Psoas muscle (tissue), 8 donors: ENCODE measurements around the gene ZNF366. TPM values are rescaled to one million over a fixed set of nuclear protein-coding genes. Genes with fewer than 3 reads are reported as not detected.

ENCODE experiments used
- ATAC-seq, 4 donors: fragments of 200-7000 bp; cut with Tn5 transposase; one replicate each; pipeline ENCODE4 v1.9.1; 2020; ENCODE audit warnings: moderate library complexity in 3 of 4, mild to moderate bottlenecking in 2 of 4
- DNase-seq, 2 donors: peaks; one replicate each; pipeline ENCODE4 v3.0.0-alpha.2; 2020
- H3K27ac ChIP-seq: fragments of 200-600 bp; one replicate; pipeline ENCODE4 v1.8.0; 2022
- H3K27me3 ChIP-seq, 3 donors: fragments of 200-600 bp in 1 of 3; one replicate each; pipeline versions ENCODE4 v1.6.1 to v1.8.0; 2013 to 2022; ENCODE audit warnings: low read length in 2 of 3, mild to moderate bottlenecking in 2 of 3, moderate library complexity in 1 of 3; ENCODE audit not compliant: insufficient read depth in 3 of 3
- H3K36me3 ChIP-seq, 2 donors: fragments of 200-600 bp in 1 of 2; one replicate each; pipeline versions ENCODE4 v1.6.1 to v1.8.0; 2013 to 2022; ENCODE audit warnings: low read depth in 1 of 2, mild to moderate bottlenecking in 1 of 2, moderate library complexity in 1 of 2; ENCODE audit not compliant: insufficient read depth in 1 of 2
- H3K4me1 ChIP-seq: fragments of 200-600 bp; one replicate; pipeline ENCODE4 v1.8.0; 2022
- H3K4me3 ChIP-seq: fragments of 200-600 bp; one replicate; pipeline ENCODE4 v1.8.0; 2022; ENCODE audit warnings: mild to moderate bottlenecking
- H3K9me3 ChIP-seq: fragments of 200-600 bp; one replicate; pipeline ENCODE4 v1.8.0; 2022
- WGBS, 3 donors: extraction: QIAGEN DNeasy Blood & Tissue Kit; methylation state at CpG; one replicate each; pipeline versions ENCODE4 v1.1.6 to v1.1.7; 2013; 5-methylcytosine and 5-hydroxymethylcytosine counted together
- intact Hi-C, 2 donors: fragments of 100-400 bp; cut with DNase I; formaldehyde crosslinking; loops; one replicate each; pipeline versions ENCODE4 v1.11.0 to v1.14.2; 2022
- polyA plus RNA-seq, 3 donors: library from polyadenylated mRNA; stranded (reverse); fragments of 200-250 nt; gene quantifications; one replicate each; pipeline ENCODE4 v1.2.3, GENCODE V29; 2013
- total RNA-seq, 4 donors: library from RNA; stranded (reverse); fragmentation: NEBNext Ultra II Directional in 2 of 4; extraction: Animal tissue kit (Norgen Biotek cat#: 25700) in 2 of 4; gene quantifications; one replicate each; pipeline versions ENCODE4 v1.2.1 to v1.2.4, GENCODE V29; 2021 to 2023
- TF ChIP-seq, protein P1 (sequence below): fragments of 200-600 bp; IDR thresholded peaks from one replicate; pipeline ENCODE4 v1.8.0; 2022; ENCODE audit warnings: antibody characterized with exemption
- donor health status: healthy with polysubstance abuse.
- donor health status: DM: no; HTN: no; CAD: no; lungs with moderate emphysema.
- donor health status: Bipolar disorder and iron deficiency.
- donor health status: healthy.
- donor health status: DM: yes; HTN: yes; CAD: no.
- donor health status: DM: no; HTN: no; CAD: no.
- donor health status: DM: no; HTN: no; CAD: no.
- donor health status: DM: yes; HTN: yes; CAD: no.

ZNF366 gene
- total and polyA plus RNA-seq, 7 donors, result 1.2 to 6.6 (median 3.4) TPM

DNA sequence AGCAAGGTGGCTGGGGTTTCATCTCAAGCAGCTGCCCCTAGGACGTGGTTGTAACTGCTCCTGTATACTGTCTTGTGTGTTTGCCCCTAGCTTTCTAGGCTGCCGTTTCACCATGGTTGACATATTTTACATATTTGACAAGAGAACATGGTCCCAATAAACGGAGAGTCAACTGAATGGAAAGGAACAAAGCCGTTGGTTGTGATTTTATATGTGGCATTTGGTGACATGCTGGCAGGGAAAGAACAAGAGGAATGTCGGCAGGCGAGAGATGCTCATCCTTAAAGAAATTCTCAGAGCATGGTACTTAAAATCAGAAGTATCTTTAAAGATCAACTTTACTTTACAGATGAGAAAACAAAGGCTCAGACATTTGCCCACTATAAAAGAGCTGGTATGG, 11.8 kb downstream of the ZNF366 start:
- TF ChIP-seq, protein P1, sequence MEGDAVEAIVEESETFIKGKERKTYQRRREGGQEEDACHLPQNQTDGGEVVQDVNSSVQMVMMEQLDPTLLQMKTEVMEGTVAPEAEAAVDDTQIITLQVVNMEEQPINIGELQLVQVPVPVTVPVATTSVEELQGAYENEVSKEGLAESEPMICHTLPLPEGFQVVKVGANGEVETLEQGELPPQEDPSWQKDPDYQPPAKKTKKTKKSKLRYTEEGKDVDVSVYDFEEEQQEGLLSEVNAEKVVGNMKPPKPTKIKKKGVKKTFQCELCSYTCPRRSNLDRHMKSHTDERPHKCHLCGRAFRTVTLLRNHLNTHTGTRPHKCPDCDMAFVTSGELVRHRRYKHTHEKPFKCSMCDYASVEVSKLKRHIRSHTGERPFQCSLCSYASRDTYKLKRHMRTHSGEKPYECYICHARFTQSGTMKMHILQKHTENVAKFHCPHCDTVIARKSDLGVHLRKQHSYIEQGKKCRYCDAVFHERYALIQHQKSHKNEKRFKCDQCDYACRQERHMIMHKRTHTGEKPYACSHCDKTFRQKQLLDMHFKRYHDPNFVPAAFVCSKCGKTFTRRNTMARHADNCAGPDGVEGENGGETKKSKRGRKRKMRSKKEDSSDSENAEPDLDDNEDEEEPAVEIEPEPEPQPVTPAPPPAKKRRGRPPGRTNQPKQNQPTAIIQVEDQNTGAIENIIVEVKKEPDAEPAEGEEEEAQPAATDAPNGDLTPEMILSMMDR, result no peak
- H3K36me3 ChIP-seq, result no peaks in the 10 kb centered on the region
- H3K4me3 ChIP-seq, result no peak overlapping the region
- H3K27me3 ChIP-seq, result no peaks in the 10 kb centered on the region
- H3K27ac ChIP-seq, result no peak overlapping the region
- ATAC-seq (no peak), DNase-seq (no peak)
- intact Hi-C loops, result no loop called here
- H3K4me1 ChIP-seq, result peaks cover 6% of the 10 kb centered on the region
- 69 to 82% (median 73%) methylated on average over 6 of the region's 6 CpGs for WGBS, 3 donors
- H3K9me3 ChIP-seq, result no peaks in the 10 kb centered on the region

DNA sequence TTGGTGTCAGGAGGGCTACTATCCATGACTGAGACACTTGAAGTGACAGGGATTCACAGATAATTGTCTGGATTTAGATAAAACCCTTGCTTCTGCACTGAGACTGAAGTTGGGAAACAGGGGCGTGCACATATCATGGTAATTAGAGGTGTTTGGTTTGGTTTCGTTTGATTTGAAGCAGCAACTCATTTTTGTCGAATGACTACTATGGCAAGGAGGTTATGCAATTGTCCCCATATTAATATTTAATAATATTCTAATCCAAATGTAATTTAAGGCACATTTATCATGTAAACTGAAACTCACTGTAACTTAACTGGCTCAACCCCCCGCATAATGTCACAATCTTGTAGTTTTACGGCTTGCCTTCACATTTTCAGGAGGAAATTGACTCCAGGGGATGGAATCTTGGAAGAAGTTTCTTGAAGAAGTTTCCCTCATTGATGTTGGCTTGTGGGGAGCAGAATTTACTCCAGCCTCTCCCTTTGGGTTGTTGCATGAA, 12.5 kb downstream of the ZNF366 start:
- H3K27me3 ChIP-seq, result no peaks in the 10 kb centered on the region
- ATAC-seq (peak in 2 of 4 donors; percentile 44 to 54), DNase-seq (no peak)
- H3K36me3 ChIP-seq, result peaks cover 0 to 3% of the 10 kb centered on the region in 2 donors
- H3K27ac ChIP-seq, result no peak overlapping the region
- intact Hi-C loops, result no loop called here
- TF ChIP-seq, protein P1, result no peak
- H3K4me3 ChIP-seq, result no peak overlapping the region
- 45 to 60% (median 50%) methylated on average over 5 of the region's 5 CpGs for WGBS, 3 donors
- H3K4me1 ChIP-seq, result peaks cover 6% of the 10 kb centered on the region
- H3K9me3 ChIP-seq, result no peaks in the 10 kb centered on the region

DNA sequence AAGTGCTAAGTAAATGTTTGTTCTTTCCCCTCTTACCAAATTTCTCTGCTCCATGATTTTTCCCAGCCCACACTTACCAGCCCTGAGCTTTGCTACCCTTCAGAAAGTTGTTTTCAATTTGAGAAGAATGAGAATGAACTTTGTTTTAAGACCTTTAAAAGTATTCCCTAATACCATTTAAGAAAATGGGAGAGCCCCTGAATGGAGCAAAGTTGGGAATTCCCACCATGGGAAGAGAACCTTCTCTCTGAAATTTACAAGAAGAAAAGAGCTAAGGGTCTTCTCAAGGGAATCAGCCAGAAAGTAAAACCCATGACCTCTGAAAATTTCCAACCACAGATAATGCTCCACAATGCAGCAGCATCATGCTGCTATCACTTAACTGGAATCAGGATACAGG, 17.7 kb downstream of the ZNF366 start:
- H3K27me3 ChIP-seq, result no peaks in the 10 kb centered on the region
- peaks cover 16% of the 10 kb centered on the region for H3K4me1 ChIP-seq
- intact Hi-C loops, result no loop called here
- no peaks in the 10 kb centered on the region for H3K9me3 ChIP-seq
- H3K36me3 ChIP-seq, result peaks cover 0 to 3% of the 10 kb centered on the region in 2 donors
- DNase-seq (no peak), ATAC-seq (no peak)
- TF ChIP-seq, protein P1, result no peak
- H3K4me3 ChIP-seq, result no peak overlapping the region
- no peak overlapping the region for H3K27ac ChIP-seq

DNA sequence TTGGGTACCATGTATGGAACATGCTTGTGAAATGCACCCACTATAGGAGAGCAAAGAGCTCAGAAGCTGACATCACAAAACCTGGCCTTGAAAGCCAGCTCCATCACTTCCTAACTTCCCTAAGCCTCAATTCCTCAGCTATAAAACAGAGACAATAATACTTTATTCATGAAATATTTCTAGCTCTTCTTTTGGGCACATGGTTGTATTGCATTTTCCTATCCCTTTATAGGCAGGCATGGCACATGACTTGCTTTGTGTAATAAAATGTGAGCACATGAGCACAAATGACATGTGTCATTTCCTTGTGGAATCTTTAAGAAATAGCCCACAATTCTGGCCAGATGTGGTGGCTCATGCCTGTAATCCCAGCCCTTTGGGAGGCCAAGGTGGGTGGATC, 18.5 kb downstream of the ZNF366 start:
- intact Hi-C loops, result no loop called here
- TF ChIP-seq, protein P1, result no peak
- H3K4me3 ChIP-seq, result no peak overlapping the region
- no peak overlapping the region for H3K27ac ChIP-seq
- H3K9me3 ChIP-seq, result no peaks in the 10 kb centered on the region
- ATAC-seq (no peak), DNase-seq (no peak)
- peaks cover 0 to 3% of the 10 kb centered on the region in 2 donors for H3K36me3 ChIP-seq
- peaks cover 16% of the 10 kb centered on the region for H3K4me1 ChIP-seq
- H3K27me3 ChIP-seq, result no peaks in the 10 kb centered on the region

DNA sequence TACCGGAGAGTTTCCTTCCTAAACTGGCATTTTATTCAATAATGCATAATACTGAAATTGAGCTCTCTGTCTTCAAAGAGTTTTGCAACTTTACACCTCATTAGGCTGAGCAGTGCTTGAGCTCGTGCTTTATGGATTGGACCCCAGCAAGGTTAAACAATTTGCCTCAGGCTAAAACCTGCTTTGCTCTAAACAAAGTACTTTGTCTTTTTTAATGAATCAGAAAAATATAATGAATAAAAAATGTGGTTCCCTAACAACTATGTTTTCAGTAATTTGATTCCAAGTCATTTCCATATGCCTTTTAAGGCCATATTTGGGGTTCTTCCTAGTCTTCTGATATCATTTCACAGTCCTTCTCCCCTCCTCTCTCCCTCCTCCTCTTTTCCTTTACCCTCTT, 20.0 kb downstream of the ZNF366 start:
- TF ChIP-seq, protein P1, result no peak
- no peak overlapping the region for H3K27ac ChIP-seq
- 94 to 97% (median 95%) methylated on average over 2 of the region's 2 CpGs for WGBS, 3 donors

More for the DNA sequence above, 20.0 kb downstream of the ZNF366 start:
- Histone ChIP-seq H3K27me3 (no peaks in the 10 kb centered on the region), H3K4me3 (no peak overlapping the region), H3K9me3 (no peaks in the 10 kb centered on the region), H3K36me3 (peaks cover 0 to 3% of the 10 kb centered on the region in 2 donors), H3K4me1 (peaks cover 16% of the 10 kb centered on the region)
- ATAC-seq (no peak), DNase-seq (no peak)
- intact Hi-C loops, result no loop called here
